SJCRH30 (cell line): ENCODE data around the gene BCR. TPM values are rescaled to one million over a fixed set of nuclear protein-coding genes. Genes with fewer than 3 reads are reported as not detected.
"Not testable (repeated sequence)": the region's sequence is repeated elsewhere in the genome, so short reads cannot be mapped to it uniquely, and the experiment has no call there.

Experiments used
- DNase-seq, 2 experiments: peaks; one replicate each; pipeline ENCODE4 v3.0.0-alpha.2; 2015 to 2020
- H3K27ac ChIP-seq: fragments of 250-450 bp; sonication (Bioruptor Pico); 2 replicates; pipeline ENCODE4 v1.5.1; 2020; ENCODE audit warnings: mild to moderate bottlenecking, moderate library complexity
- H3K27me3 ChIP-seq: fragments of 250-450 bp; sonication (Bioruptor Pico); 2 replicates; pipeline ENCODE4 v1.5.1; 2020; ENCODE audit warnings: mild to moderate bottlenecking, moderate library complexity
- H3K36me3 ChIP-seq: fragments of 250-450 bp; sonication (Bioruptor Pico); 2 replicates; pipeline ENCODE4 v1.5.1; 2020; ENCODE audit warnings: mild to moderate bottlenecking, moderate library complexity
- H3K4me1 ChIP-seq: fragments of 250-450 bp; sonication (Bioruptor Pico); 2 replicates; pipeline ENCODE4 v1.5.1; 2020; ENCODE audit warnings: mild to moderate bottlenecking, moderate library complexity
- H3K4me3 ChIP-seq: fragments of 250-450 bp; sonication (Bioruptor Pico); 2 replicates; pipeline ENCODE4 v1.5.1; 2020; ENCODE audit warnings: mild to moderate bottlenecking, moderate library complexity
- H3K9me3 ChIP-seq: fragments of 250-450 bp; sonication (Bioruptor Pico); replicated peaks from 2 replicates; pipeline ENCODE4 v1.5.1; 2020; ENCODE audit warnings: mild to moderate bottlenecking, moderate library complexity
- total RNA-seq: library from RNA; depleted of rRNA; stranded (reverse); fragments of >200 nt; shearing (Covaris generic); gene quantifications from 2 replicates; pipeline ENCODE4 v1.2.3, GENCODE V29; 2014; rRNA removed

The BCR gene
- total RNA-seq = 24.9 and 27.2 TPM in 2 replicates

DNA sequence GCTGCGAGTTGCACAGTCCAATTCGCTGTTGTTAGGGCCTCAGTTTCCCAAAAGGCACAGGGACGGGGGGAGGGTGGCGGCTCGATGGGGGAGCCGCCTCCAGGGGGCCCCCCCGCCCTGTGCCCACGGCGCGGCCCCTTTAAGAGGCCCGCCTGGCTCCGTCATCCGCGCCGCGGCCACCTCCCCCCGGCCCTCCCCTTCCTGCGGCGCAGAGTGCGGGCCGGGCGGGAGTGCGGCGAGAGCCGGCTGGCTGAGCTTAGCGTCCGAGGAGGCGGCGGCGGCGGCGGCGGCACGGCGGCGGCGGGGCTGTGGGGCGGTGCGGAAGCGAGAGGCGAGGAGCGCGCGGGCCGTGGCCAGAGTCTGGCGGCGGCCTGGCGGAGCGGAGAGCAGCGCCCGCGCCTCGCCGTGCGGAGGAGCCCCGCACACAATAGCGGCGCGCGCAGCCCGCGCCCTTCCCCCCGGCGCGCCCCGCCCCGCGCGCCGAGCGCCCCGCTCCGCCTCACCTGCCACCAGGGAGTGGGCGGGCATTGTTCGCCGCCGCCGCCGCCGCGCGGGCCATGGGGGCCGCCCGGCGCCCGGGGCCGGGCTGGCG is at the start of gene BCR:
Gene BCR, plus strand, starts transcription at position 209 of the 592 bp plus-strand sequence. CDS start 452 bp downstream, outside the sequence.
- peaks cover 10% of the 10 kb centered on the region; the same call in 1 of the 2 replicates for H3K9me3 ChIP-seq
- DNase-seq = peak; percentile 65 to 75
- H3K4me3 ChIP-seq = peak within 1 kb of the TSS; percentile 61
- H3K36me3 ChIP-seq = peaks cover 7% of the 10 kb centered on the region; the same call in 1 of the 2 replicates
- H3K27ac ChIP-seq = peak within 1 kb of the TSS; percentile 15
- H3K27me3 ChIP-seq = no peaks in the 10 kb centered on the region
- H3K4me1 ChIP-seq = peaks cover 46% of the 10 kb centered on the region

DNA sequence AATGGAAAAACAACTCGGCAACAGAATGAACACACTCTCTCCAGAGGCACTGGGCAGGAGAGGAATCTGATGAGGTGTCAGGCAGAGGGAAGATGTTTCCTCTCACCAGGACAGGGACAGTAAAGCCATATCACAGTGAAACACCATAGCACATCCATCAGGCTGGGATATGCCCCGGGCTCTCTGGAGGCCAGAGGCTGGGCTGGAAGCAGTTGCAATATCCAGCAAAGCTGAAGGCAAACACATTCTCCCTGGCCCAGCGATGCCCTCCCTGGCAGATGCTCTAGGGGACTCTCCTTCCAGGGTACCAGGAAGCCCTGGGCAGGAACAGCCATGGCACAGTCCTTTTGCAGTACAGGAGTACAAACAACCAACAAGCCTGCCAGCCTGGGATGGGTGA is 49.6 kb upstream of the BCR start:
- Histone ChIP-seq H3K9me3 (no peaks in the 10 kb centered on the region), H3K4me3 (no peak overlapping the region), H3K36me3 (no peaks in the 10 kb centered on the region), H3K4me1 (no peaks in the 10 kb centered on the region), H3K27ac (no peak overlapping the region), H3K27me3 (no peaks in the 10 kb centered on the region)
- DNase-seq = no peak

DNA sequence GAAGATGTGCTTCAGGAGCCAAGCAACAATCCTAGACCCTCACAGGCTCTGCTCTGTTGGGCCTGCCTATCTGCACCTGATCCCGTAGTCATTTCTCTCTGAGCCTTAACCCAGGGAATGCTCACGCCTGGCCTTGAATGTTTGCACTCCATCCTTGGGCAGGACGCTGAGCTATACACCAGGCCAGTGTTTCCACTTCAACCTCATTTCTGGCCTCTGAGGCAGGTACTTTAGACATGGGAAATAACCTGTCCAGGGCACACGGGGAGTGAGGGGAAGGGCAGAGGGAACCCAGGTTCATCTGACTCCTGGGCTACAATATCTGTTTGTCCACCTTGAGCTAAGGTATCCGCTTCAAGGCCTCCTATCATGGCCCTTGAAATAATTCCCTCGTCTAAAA is 48.4 kb upstream of the BCR start:
- Histone ChIP-seq H3K4me1 (no peaks in the 10 kb centered on the region), H3K36me3 (no peaks in the 10 kb centered on the region)

DNA sequence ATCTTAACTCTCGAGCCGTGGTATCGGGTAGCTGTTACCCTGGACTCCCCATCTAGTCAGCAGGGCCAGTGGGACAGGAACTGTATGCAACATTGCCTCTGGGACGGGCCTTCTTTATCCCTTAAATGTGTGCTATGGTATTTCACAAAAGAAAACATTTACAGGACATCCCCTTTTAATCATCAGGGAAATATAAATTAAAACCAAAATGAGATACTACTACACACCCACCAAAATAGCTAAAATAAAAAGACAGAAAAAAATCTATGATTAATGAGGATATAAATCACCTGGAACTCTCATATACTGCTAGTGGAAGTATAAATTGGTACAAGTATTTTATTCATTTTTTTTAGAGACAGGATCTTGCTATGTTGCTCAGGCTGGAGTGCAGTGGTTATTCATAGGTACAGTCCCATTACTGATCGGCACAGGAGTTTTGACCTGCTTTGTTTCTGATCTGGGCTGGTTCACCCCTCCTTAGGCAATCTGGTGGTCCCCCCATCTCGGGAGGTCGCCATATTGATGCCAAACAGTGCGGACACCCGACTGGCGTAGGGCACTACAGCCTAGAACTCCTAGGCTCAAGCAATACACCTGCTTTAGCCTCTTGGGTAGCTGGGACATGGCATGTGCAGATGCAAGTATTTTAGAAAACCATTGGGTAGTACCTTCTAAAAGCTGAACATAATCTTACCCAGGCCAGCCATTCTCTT is 47.8 kb upstream of the BCR start:
- H3K9me3 ChIP-seq = no peaks in the 10 kb centered on the region
- no peak for DNase-seq
- H3K4me1 ChIP-seq = no peaks in the 10 kb centered on the region
- H3K27me3 ChIP-seq = no peaks in the 10 kb centered on the region
- H3K36me3 ChIP-seq = no peaks in the 10 kb centered on the region
- H3K27ac ChIP-seq = no peak overlapping the region
- H3K4me3 ChIP-seq = no peak overlapping the region

More for the DNA sequence above, 48.4 kb upstream of the BCR start:
- H3K27ac ChIP-seq = no peak overlapping the region
- no peaks in the 10 kb centered on the region for H3K9me3 ChIP-seq
- H3K4me3 ChIP-seq = no peak overlapping the region
- no peaks in the 10 kb centered on the region for H3K27me3 ChIP-seq
- no peak for DNase-seq

DNA sequence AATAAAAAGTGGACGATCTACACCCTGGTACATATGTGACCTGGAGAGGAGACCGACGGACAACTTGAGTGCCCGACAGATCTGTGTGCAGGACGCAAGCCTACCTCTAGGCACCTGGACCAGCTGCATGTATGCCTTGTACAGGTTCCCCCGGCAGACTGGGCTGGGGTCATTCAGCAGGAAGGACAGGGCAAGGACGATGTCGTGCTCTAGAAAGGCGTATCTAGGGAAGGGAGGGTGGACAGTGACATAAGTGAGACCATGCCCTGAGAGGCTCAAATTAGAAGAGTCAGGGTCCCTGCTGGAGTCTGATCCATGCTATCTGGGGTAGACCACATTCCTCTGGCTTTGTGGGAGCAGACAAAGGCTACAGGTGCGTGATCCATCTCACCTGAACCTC is 46.4 kb upstream of the BCR start:
- DNase-seq = no peak
- no peak overlapping the region for H3K4me3 ChIP-seq
- no peak overlapping the region for H3K27ac ChIP-seq
- H3K9me3 ChIP-seq = no peaks in the 10 kb centered on the region
- H3K27me3 ChIP-seq = no peaks in the 10 kb centered on the region
- H3K4me1 ChIP-seq = peaks cover 8% of the 10 kb centered on the region
- no peaks in the 10 kb centered on the region for H3K36me3 ChIP-seq

DNA sequence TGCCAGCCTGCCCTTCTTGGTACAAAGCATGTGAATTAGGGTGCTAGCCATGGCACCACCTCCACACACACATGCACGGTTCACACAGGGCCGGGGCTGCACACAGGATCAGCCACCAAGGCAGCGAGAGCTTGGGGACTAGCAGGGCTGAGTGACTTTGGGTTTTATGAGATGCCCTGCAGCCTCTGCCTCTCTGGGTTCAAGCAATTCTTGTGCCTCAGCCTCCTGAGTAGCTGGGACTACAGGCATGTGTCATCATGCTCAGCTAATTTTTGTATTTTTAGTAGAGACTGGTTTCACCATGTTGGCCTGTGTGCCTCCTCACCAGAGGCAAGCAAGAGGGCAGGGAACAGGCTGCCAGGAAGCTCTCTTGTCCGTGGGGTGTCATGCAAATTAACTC is 43.3 kb upstream of the BCR start:
- H3K27me3 ChIP-seq, H3K4me3 ChIP-seq, DNase-seq, H3K27ac ChIP-seq, H3K9me3 ChIP-seq, H3K36me3 ChIP-seq: not testable (repeated sequence)
- H3K4me1 ChIP-seq = peaks cover 11% of the 10 kb centered on the region

DNA sequence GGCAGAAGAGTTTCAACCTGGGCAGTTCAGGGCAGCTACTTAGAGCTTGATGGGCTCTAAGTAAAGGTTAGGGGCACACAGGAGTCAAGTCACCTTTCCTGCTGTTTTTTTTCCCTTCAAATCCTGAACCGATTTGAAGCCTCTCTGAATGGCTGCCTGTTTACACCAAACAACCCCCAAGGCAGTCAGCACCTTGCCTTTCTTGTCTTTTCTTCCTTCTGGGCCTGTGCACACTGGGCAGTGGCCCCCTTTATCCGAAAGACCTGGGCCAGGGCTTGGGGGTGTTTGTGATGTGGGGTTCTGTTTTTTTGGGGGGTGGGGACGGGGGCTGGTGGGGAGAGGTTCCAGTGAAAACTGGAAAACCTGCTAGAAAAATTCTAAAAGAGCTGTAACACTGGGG is 42.8 kb upstream of the BCR start:
- no peak overlapping the region for H3K27ac ChIP-seq
- no peak for DNase-seq
- no peaks in the 10 kb centered on the region for H3K36me3 ChIP-seq
- H3K9me3 ChIP-seq = no peaks in the 10 kb centered on the region
- H3K4me1 ChIP-seq = peaks cover 11% of the 10 kb centered on the region
- no peaks in the 10 kb centered on the region for H3K27me3 ChIP-seq
- no peak overlapping the region for H3K4me3 ChIP-seq

DNA sequence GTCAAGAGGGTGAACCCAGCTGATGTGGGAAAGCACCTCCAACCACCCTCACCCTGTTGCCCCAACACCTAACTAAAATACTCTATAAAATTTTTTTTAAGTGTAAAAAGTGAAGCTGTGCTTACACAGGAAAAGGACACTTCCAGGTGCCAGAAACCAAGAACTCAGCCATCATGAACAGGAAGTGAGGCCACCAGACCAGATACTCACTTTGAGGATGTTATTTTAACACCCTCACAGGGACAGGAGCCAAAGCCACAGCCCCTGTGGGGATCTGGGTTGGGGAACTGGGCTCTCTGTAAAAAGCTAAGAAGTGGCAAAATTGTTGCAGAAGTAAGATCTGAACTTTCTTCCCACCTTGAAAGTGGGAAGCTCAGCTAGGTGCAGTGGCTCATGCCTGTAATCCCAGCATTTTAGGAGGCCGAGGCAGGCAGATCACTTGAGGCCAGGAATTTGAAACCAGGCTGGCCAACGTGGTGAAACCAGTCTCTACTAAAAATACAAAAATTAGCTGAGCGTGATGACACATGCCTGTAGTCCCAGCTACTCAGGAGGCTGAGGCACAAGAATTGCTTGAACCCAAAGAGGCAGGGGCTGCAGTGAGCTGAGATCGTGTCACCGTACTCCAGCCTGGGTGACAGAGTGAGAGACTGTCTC is 42.3 kb upstream of the BCR start:
- no peak overlapping the region for H3K4me3 ChIP-seq
- H3K4me1 ChIP-seq = peaks cover 11% of the 10 kb centered on the region
- H3K36me3 ChIP-seq = no peaks in the 10 kb centered on the region
- DNase-seq = peak in 1 of 2 experiments; percentile 41
- H3K27ac ChIP-seq = no peak overlapping the region
- no peaks in the 10 kb centered on the region for H3K9me3 ChIP-seq
- H3K27me3 ChIP-seq = no peaks in the 10 kb centered on the region

DNA sequence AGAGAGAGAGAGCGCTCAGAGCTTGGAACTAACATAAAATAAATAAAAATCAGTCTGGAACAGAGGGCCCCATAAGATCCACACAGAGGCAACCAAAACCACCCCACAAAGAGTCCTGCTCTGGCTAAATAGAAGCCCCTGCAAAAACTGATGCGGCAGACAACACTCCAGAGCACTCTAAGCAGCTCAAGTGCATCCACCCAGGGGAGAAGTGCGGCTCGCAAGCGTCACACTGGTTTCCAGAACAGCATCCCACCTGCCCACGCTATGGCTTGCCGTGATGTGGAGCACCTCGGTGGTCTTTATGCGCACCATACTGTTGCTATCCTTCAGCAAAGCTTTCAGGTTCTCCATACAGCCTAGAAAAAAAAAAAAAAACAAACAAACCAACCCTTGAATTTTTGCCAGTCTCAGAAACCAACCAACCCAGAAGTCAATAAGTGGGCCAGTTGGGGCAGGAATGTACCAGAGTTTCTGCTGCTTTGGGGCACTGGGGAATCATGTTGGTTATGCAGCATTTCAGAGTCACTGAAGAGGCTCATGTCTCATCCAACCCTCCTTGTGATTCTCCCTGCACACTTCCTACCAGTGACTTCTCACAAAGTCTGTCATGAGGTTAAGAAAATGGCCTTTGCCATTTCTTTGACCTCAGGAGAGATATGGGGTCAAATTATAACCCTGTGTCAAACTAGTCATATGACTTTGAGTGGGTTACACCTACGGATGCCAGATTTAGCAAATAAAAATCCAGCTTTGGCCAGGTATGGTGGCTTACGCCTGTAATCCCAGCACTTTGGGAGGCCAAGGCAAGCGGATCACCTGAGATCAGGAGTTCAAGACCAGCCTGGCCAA is 41.5 kb upstream of the BCR start:
- Histone ChIP-seq H3K4me3 (no peak overlapping the region), H3K27ac (no peak overlapping the region), H3K9me3 (no peaks in the 10 kb centered on the region), H3K27me3 (no peaks in the 10 kb centered on the region), H3K36me3 (no peaks in the 10 kb centered on the region), H3K4me1 (peaks cover 11% of the 10 kb centered on the region)
- DNase-seq = no peak

DNA sequence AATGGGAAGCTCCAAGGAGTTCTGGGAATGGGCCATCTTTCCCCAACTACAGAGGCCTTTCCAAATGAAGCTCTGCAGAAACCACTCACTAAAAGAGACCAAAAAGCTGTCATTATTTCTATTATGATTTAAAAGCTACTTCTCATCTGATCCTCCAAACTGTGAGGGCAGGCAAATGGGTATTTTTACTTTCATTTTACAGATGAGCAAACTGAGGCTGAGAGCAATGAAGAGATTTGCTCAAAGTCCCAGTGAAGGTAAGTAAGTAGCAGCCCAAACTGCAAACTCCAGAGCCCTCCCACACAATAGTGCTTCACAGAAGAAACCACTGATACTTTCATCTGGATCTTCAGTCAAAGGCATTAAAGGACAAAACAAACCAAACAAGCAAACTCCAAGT is 39.9 kb upstream of the BCR start:
- DNase-seq = no peak
- Histone ChIP-seq H3K27ac (no peak overlapping the region), H3K9me3 (no peaks in the 10 kb centered on the region), H3K4me1 (peaks cover 11% of the 10 kb centered on the region), H3K36me3 (no peaks in the 10 kb centered on the region), H3K27me3 (no peaks in the 10 kb centered on the region), H3K4me3 (no peak overlapping the region)

DNA sequence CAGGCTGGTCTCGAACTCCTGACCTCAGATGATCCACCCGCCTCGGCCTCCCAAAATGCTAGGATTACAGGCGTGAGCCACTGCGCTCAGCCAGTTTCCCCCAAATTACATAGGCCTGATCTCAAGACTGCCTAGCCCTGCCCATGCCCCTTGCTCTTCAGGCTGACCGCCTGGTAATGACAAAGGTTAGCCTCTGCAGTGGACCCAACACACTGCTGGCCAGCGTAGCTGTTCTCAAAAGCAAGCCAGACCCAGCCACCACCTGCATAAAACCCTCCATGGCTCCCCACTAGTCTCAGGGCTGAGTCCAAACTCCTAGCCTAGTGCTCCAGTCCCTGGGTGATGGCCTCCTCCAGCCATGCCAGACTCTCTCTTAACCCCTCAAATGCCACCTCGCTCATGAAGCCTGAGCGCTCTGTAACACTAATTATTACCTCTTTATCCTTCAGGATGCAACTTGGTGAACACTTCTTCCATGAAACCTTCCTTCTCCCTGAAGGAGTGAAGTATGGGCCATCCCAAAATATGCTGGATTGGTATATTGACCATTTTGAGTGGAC is 37.7 kb upstream of the BCR start:
- Histone ChIP-seq H3K27me3 (no peaks in the 10 kb centered on the region), H3K36me3 (no peaks in the 10 kb centered on the region), H3K4me3 (no peak overlapping the region), H3K4me1 (peaks cover 11% of the 10 kb centered on the region), H3K27ac (no peak overlapping the region), H3K9me3 (no peaks in the 10 kb centered on the region)
- no peak for DNase-seq

DNA sequence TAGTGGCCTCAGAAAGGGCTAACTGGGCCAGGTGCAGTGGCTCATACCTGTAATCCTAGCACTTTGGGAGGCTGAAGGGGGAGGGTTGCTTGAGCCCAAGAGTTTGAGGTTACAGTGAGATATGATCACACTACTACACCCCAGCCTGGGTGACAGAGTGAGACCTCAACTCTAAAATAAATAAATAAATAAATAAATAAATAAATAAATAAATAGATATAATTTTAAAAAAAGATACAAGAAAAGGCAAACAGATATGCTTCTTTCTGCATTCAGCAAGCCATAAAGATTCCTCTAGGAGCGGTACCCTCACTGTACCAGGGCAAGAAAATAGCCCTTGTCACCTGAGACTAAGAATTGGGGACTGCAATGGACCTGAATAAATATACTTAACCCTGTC is 37.2 kb upstream of the BCR start:
- Histone ChIP-seq H3K36me3 (no peaks in the 10 kb centered on the region), H3K4me3 (no peak overlapping the region), H3K27me3 (no peaks in the 10 kb centered on the region), H3K27ac (no peak overlapping the region), H3K4me1 (peaks cover 6% of the 10 kb centered on the region), H3K9me3 (no peaks in the 10 kb centered on the region)
- DNase-seq = no peak

DNA sequence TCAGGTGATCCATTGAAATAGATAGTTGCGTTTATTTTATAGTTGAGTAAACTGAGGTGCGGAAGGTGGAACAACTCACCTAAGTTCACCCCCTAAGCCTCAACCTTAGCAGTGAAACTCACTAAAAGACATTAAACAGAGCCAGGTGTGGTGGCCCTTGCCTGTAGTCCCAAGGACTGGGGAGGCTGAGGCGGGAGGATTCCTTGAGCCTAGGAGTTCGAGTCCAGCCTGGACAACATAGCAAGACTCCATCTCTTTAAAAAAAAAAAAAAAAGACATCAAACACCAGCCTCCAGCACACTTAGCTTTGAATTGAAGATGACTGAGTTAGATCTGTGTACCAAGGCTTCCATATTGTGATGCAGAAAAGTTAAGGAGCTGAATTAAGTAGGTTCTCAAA is 35.9 kb upstream of the BCR start:
- H3K36me3 ChIP-seq = no peaks in the 10 kb centered on the region
- no peak for DNase-seq
- no peak overlapping the region for H3K27ac ChIP-seq
- H3K9me3 ChIP-seq = no peaks in the 10 kb centered on the region
- H3K4me1 ChIP-seq = 0 out of 2 replicates have a peak, but pooled peaks cover 2% of the 10 kb centered on the region
- no peaks in the 10 kb centered on the region for H3K27me3 ChIP-seq
- no peak overlapping the region for H3K4me3 ChIP-seq
